HuH-7 (cell line): Measurements from ENCODE around the gene VMP1.
A peak's percentile ranks its signal among the peaks of the same experiment; 100 is the strongest.
"Not testable (repeated sequence)": the region's sequence is repeated elsewhere in the genome, so short reads cannot be mapped to it uniquely, and the experiment has no call there.

Source experiments
- DNase-seq: peaks from one replicate; pipeline ENCODE4 v3.0.0; 2011; ENCODE audit warnings: low spot score

The VMP1 gene

DNA sequence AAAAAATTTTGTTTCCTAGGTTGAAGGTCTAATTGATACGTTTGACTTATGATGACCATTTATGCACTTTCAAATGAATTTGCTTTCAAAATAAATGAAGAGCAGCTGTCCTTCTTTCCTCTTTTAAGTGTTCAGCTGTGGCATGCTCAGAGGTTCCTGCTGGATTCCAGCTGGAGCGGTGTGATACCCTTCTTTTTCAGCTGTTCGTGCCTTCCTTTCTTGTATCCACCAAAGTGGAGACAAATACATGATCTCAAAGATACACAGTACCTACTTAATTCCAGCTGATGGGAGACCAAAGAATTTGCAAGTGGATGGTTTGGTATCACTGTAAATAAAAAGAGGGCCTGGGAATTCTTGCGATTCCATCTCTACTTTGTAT is 134.4 kb downstream of the VMP1 start:
- DNase-seq, result not testable (repeated sequence)

- DNase-seq, result no peak
Measured at GRCh38 chr17:59842901-59843652, 135.6 kb downstream of the VMP1 start.

GRCh38 chr17:59844884-59845594 is 137.6 kb downstream of the VMP1 start:
- no peak for DNase-seq

DNA sequence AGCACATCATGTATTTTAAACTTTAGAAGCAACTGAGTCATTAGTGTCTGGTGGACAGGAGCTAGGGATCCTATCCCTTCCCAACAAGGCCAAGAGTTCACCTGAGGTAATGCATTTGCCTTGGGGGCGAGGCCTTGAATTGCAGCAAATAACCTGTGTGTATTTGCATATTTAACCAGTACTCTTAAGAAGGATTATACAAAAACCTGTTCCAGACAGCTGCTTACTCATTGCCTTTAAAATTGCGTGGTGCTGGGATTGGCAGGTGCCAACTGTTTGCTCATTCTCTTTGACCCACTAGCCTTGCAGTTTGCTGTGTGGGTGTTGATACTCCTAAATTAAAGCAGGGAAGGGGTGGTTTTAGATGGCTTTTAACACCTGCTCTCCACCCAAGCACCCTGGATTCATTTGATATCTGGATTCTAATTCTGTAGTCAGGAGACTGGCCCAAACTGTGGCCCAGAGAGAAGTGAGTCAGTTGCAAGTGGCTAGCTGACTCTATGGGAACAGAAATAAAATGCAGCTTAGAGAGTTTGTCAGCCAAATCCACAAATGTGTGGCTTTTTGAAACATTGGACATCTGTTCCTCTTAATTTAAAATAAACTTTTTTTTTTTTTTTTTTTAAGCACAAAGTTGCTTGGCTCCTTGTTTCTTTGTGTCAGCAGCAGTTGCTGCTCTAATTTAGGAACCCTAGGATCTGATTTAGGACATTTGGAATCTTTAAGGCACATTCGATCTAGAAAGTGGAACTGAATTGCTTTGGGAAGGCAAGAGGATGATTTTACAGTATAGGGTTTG is 138.3 kb downstream of the VMP1 start:
- no peak for DNase-seq

- DNase-seq, result no peak
Measured at GRCh38 chr17:59846394-59847165, 139.1 kb downstream of the VMP1 start.

GRCh38 chr17:59848385-59848668 is 140.9 kb downstream of the VMP1 start:
- DNase-seq, result no peak

GRCh38 chr17:59848778-59849177 is 141.3 kb downstream of the VMP1 start:
- DNase-seq, result no peak

- not testable (repeated sequence) for DNase-seq
Measured at GRCh38 chr17:59850311-59850710, 142.9 kb downstream of the VMP1 start.

DNA sequence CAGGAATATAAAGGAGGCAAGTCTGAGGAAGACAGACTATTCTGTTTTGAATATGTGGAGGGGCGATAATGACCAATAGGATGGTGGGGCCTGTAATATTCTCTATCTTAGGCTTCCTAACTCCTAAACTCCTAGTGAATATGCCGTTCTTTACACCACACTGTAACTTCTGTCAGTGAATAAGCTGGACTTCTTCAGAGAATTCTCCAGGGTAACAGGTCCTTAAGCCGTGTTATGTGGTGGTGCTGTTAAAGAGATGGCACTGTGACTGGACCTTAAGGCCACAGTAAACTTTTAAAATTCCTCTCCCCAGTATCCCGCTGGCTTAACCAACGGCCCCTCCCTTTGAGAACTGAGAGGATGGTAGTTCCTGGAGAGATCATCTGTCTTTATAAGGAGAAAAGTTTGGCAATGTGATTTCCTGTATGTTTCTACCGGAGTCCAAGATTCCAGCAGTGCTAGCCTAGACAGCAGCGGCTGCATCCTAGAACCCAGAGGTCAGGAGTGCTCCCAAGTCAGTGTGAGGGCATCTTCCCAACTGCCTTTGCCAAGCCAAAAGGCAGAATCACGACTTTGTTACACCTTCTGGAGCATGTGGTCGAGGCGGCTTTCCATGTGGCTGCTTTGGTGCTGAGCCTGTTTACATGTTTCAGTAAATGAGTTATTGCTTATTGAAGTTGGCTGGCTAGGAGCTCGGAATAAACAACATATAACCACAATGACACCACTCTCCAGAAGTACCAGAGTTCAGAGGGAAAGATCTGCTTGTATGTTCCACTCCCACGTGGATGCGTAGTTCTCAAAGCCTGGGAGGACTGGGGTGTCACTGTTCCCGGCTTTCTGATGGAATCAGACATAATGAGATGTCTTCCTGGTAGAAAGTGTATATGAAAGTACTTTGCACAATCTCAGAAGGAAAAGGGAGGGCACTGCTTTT is 144.3 kb downstream of the VMP1 start:
- DNase-seq, result no peak

GRCh38 chr17:59852847-59853167 is 145.4 kb downstream of the VMP1 start:
- DNase-seq, result not testable (repeated sequence)

GRCh38 chr17:59853168-59853918 is 145.9 kb downstream of the VMP1 start:
- peak; percentile 61 for DNase-seq

DNA sequence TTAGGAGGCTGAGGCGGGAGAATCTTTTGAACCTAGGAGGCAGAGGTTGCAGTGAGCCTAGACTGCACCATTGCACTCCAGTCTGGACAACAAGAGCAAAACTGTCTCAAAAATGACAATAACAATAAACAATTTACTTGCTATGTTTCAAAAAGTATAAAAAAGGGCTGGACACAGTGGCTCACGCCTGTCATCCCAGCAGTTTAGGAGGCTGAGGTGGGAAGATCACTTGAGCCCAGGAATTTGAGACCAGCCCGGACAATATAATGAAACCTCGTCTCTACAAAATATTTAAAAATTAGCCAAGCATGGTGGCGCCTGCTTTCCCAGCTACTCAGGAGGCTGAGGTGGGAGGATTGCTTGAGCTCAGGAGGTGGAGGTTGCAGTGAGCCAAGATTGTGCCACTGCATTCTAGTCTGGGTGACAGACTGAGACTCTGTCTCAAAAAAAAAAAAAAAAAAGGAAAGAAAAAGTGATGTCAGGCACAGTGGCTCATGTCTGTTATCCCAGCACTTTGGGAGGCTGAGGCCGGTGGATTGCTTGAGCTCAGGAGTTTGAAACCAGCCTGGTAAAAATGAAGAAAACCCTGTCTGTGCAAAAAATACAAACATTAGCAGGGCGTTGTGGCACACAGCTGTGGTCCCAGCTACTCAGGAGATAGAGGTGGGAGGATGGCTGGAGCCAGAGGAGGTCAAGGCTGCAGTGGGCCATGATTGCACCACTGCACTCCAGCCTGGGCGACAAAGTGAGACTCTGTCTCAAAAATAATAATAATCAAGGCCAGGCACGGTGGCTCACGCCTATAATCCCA is 146.7 kb downstream of the VMP1 start:
- not testable (repeated sequence) for DNase-seq

- DNase-seq, result no peak
Measured at GRCh38 chr17:59856859-59857794, 149.7 kb downstream of the VMP1 start.

DNA sequence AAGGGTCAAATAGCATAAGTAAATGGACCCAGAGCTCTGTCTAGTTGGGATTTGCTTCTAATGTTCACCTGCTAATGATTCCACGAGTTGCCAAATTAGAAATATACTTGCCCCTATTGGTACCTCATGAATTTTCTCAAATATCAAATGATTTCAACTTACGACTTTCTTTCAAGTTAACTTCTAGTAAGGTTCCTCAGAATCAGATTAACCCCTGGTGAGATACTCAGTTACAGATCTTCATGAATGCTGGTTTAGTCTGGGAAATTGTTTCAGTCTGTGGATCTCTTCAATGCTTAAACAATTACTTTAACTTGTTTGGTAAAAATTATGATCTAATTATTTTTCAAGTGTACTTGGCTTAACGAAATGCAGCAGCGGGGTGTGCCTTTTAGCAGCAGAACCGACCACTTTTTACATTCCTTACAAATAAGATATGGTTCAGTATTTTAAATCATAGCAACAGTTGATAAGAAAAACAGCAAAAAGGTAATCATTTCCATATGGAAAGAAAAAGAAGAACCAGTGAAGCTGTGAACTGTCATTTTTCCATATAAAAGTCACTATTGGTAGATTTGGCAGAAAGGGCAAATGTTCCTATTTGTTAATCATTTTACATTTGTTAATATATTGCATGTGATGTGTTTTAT is 150.8 kb downstream of the VMP1 start:
- no peak for DNase-seq

DNA sequence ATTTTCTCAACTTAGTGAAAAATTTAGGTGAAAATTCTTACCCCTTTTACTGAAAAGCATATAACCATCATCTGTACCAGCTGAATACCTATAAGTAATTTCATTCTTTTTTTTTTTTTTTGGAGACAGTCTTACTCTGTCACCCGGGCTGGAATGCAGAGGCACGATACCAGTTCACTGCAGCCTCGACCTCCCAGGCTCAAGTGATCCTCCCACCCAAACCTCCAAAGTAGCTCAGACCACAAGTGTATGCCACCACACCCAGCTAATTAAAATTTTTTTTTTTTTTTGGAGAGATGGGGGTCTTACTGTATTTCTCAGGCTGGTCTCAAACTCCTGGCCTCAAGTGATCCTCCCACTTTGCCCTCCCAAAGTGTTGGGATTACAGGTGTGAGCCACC is 151.5 kb downstream of the VMP1 start:
- no peak for DNase-seq

DNA sequence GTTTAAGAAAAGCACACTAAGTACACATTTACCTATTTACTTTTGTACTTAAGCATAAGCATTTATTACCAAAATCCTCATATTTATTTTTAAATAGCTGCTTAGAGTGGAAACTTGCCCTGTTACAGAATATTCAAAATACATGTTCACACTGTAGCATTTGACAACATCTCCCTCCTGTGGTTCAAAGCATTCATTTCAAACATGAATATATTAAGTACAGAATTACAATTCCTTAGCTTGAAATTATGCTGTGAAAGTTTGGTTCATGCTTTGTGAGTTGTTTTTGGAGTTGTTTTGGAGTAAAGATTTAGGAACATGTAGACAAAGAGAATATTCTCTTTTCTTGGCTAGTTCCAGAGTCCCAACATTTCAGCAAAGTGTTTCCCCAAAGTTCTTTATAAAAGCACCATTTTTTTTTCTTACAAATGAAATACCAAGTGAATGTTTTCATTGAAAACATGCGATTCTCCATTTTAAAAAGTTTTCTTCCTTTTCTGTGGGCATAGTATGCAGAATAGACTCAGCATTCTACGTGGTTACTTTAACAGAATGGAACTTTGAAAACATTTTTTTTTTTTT is 152.1 kb downstream of the VMP1 start:
- DNase-seq, result no peak

DNA sequence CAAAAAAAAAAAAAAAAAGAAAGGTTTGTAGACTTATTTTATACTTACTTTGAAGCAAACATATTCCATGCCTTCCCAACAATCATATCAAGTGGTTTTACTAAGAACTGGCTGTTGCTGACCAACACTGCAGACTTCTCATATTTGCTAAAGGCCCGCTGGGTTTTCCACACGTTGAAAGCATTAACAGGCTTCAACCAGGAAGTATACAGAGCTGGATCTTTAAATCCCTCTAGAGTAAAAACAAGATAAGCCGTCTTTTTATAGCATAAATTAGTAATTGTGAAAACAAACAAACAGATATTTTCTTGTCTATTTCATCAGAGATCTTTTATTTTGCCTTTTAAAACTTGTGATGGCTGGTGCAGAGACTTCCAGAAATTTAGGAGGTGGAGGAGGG is 156.2 kb downstream of the VMP1 start:
- DNase-seq, result no peak

DNA sequence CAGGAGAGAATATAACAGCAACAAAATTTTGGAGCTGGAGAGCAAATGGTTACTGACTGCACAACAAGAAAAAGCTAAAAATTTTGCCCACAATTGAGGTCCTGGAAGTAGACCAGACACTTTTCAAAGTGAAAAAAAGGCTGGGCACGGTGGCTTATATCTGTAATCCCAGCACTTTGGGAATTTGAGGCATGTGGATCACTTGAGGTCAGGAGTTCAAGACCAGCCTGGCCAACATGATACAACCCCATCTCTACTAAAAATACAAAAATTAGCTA is 162.4 kb downstream of the VMP1 start:
- DNase-seq, result no peak
